ENCODE data around the gene FAM135A. TPM values are rescaled to one million over a fixed set of nuclear protein-coding genes. Genes with fewer than 3 reads are reported as not detected.
A peak's percentile ranks its signal among the peaks of the same experiment; 100 is the strongest.

FAM135A gene
- total RNA-seq, 1 experiment from 2014 or later: 31.0 TPM

GRCh38 chr6:70414813-70415212, 1.5 kb downstream of the FAM135A start:
- no peak overlapping the region for H3K27ac Mint-ChIP-seq
- TF ChIP-seq, protein P1, sequence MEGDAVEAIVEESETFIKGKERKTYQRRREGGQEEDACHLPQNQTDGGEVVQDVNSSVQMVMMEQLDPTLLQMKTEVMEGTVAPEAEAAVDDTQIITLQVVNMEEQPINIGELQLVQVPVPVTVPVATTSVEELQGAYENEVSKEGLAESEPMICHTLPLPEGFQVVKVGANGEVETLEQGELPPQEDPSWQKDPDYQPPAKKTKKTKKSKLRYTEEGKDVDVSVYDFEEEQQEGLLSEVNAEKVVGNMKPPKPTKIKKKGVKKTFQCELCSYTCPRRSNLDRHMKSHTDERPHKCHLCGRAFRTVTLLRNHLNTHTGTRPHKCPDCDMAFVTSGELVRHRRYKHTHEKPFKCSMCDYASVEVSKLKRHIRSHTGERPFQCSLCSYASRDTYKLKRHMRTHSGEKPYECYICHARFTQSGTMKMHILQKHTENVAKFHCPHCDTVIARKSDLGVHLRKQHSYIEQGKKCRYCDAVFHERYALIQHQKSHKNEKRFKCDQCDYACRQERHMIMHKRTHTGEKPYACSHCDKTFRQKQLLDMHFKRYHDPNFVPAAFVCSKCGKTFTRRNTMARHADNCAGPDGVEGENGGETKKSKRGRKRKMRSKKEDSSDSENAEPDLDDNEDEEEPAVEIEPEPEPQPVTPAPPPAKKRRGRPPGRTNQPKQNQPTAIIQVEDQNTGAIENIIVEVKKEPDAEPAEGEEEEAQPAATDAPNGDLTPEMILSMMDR (conservative IDR thresholded peaks at IDR 0.05): no peak

More at GRCh38 chr6:70414813-70415212, 1.5 kb downstream of the FAM135A start:
- Histone ChIP-seq H3K79me1 (ENCODE audit: insufficient read depth, low read depth, low read length, poor library complexity, severe bottlenecking) (no peaks in the 10 kb centered on the region), H3K4me2 (ENCODE audit: insufficient read depth, insufficient read length, low read length) (peak overlapping the region; percentile 99), H3K27me3 (ENCODE audit: insufficient read depth, low read length) (no peaks in the 10 kb centered on the region), H3K9me3 (ENCODE audit: control insufficient read depth, low read depth, low read length) (no peaks in the 10 kb centered on the region), H2BK5ac (ENCODE audit: insufficient read length, low read length) (no peak overlapping the region), H3K4ac (ENCODE audit: low read depth, low read length) (no peak overlapping the region), H3K18ac (ENCODE audit: insufficient read length, low read depth, low read length) (no peak overlapping the region), H4K20me1 (ENCODE audit: control insufficient read depth, insufficient read depth, insufficient read length) (peaks cover 3% of the 10 kb centered on the region), H3K23ac (ENCODE audit: insufficient read length, low read depth, low read length) (no peak overlapping the region), H3K14ac (ENCODE audit: insufficient read depth, low read length) (no peak overlapping the region), H2BK20ac (ENCODE audit: low read depth, low read length, poor library complexity, severe bottlenecking) (no peak overlapping the region), H2BK120ac (ENCODE audit: low read depth, low read length, poor library complexity, severe bottlenecking) (no peak overlapping the region), H3T11ph (ENCODE audit: low read length) (no peak overlapping the region), H4K5ac (ENCODE audit: insufficient read length, low read depth, low read length) (no peak overlapping the region), H3K9ac (ENCODE audit: extremely low read depth, insufficient read length, low read length) (no peak overlapping the region), H2AK5ac (ENCODE audit: insufficient read length, low read length) (no peak overlapping the region), H3K23me2 (ENCODE audit: insufficient read length, low read depth, low read length, poor library complexity, severe bottlenecking) (peaks cover 11% of the 10 kb centered on the region), H2BK15ac (ENCODE audit: low read depth, low read length) (no peak overlapping the region), H4K91ac (ENCODE audit: insufficient read length, low read depth, low read length) (no peak overlapping the region), H3K4me1 (ENCODE audit: insufficient read depth, low read length) (no peaks in the 10 kb centered on the region), H4K8ac (replicated peaks; ENCODE audit: insufficient read length, low read depth, low read length) (no peak overlapping the region), H2BK12ac (ENCODE audit: insufficient read length, low read depth, low read length) (no peak overlapping the region), H3K79me2 (ENCODE audit: insufficient read depth, low read length) (peaks cover 6% of the 10 kb centered on the region; the same call in 1 of the 2 replicates), H3K27ac (ENCODE audit: insufficient read length, low read depth, low read length) (no peak overlapping the region), H2AFZ (ENCODE audit: low read length) (no peak overlapping the region), H3K56ac (ENCODE audit: insufficient read length, low read depth, low read length) (no peak overlapping the region)
- Mint-ChIP-seq H3K4me3 (peak overlapping the region; percentile 90 to 99), H3K27me3 (ENCODE audit: low read depth) (no peaks in the 10 kb centered on the region; the same call in 1 of the 2 replicates), H3K4me1 (peaks cover 9 to 14% of the 10 kb centered on the region in 2 experiments), H3K36me3 (ENCODE audit: insufficient read depth in 1 of 3, low read depth in 3 of 3) (peaks cover 8 to 24% (median 22%) of the 10 kb centered on the region in 3 experiments), H3K9me3 (peaks cover 0 to 3% of the 10 kb centered on the region in 2 experiments; a peak in 1 of 5 replicates)
- DNase-seq: no peak
- WGBS (ENCODE audit: extremely low coverage, insufficient read length, low lambda C conversion rate): no CpG with 5 or more reads among the region's 2 CpGs
